Posterior cingulate gyrus (tissue), 11 donors: ENCODE measurements around the gene PHLPP2.
A peak's percentile ranks its signal among the peaks of the same experiment; 100 is the strongest.
"Not testable (repeated sequence)": the region's sequence is repeated elsewhere in the genome, so short reads cannot be mapped to it uniquely, and the experiment has no call there.

Experiments used
- DNase-seq, 10 donors: peaks; one replicate each; pipeline versions ENCODE4 v3.0.0 to v3.0.0-alpha.2; 2020 to 2021; ENCODE audit warnings: mixed read lengths in 3 of 10
- intact Hi-C: fragments of 100-400 bp; cut with DNase I; formaldehyde crosslinking; loops from one replicate; pipeline ENCODE4 v1.15.1; 2023

Gene PHLPP2

DNA sequence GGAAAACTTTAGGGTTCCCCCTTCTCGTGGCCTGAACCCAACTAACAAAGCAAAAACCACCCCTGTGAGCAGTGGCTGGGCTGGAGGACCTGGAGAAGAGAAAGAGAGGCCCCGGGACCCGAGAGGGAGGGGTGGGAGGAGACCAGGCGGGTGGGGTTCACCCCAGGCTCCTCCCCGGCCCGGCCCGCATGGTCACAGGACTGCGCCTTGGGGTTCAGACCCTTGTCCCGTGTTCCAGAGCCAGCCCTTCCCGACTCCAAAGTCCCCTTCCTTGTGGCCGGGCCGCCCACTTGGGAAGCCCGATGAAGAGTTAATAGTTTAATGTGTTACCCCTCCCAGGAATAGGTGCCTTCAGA is 97.7 kb downstream of the PHLPP2 start:
- intact Hi-C loops: no loop called here
- peak in 1 of 10 donors; percentile 67 for DNase-seq

- DNase-seq: peak in 2 of 10 donors; percentile 76 to 82
- intact Hi-C loops: no loop called here
Measured at GRCh38 chr16:71626018-71626857, 98.3 kb downstream of the PHLPP2 start, which contains the start of gene MARVELD3. TSS of gene MARVELD3 (plus strand) at chr16:71626184. CDS start at chr16:71626230, 46 bp downstream.

GRCh38 chr16:71625113-71625850 is 99.2 kb downstream of the PHLPP2 start:
- DNase-seq: peak in 1 of 10 donors; percentile 50
- intact Hi-C loops: no loop called here

DNA sequence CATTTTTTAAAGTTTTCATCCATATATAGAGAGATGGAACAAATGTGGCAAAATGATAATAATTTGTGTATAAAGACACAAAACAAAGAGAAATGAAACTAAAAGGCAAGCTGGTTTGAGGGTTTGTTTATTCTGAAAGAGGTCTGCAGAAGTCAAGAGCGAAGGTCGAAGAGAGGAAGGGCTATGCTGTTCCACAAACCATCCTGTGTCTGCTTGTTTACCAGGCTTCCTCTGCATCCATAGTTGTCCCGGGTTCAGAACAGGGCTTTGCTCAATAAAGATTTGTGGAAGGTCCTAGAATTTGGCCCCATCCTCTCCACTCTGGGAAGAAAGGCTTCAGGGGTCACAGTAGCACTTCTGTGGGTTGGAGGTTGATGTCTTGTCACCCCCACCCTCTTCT is 100.9 kb downstream of the PHLPP2 start:
- DNase-seq: peak in 1 of 10 donors; percentile 1
- intact Hi-C loops: no loop called here

GRCh38 chr16:71622088-71622487 is 102.4 kb downstream of the PHLPP2 start:
- intact Hi-C loops: no loop called here
- DNase-seq: no peak

DNA sequence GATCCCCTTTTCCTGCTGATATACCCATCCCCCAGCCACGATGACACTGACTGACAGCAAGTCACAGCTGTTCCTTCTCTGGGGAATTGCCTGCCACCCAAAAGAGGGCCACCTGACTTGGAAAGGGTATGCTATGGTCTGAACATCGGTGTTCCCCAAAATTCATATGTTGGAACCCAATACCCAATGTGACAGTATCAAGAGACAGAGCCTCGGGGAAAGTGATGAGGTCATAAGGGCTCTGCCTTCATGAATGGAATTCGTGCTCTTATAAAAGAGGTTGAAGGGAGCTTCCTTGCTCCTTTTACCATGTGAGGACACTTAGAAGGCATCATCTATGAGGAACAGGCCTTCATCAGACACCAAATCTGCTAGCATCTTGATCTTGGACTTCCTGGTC is 106.1 kb downstream of the PHLPP2 start:
- intact Hi-C loops: no loop called here

DNA sequence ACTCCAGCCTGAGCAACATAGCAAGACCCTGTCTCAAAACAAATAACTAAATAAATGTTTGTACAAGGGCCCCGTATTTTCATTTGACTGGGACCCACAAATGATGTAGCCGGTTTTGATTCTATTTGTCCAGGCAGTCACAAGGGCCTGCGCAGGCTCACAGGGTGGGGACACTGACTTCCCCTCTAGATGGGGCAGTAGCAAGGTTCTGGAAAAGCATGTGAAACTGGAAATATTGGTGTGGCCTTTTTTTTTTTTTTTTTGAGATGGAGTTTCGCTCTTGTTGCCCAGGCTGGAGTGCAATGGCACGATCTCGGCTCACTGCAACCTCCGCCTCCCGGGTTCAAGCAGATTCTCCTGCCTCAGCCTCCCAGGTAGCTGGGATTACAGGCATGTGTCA is 109.5 kb downstream of the PHLPP2 start:
- intact Hi-C loops: loop anchor here (5.0 kb wide), 1 partner anchor 48 kb away; no protein-coding TSS in a partner anchor
- not testable (repeated sequence) for DNase-seq

More for the DNA sequence above, 106.1 kb downstream of the PHLPP2 start:
- DNase-seq: no peak

GRCh38 chr16:71610936-71611871 is 113.3 kb downstream of the PHLPP2 start:
- peak; percentile 45 to 96 (median 79) for DNase-seq
- intact Hi-C loops: loop anchor here (1.0 to 5.0 kb wide), 2 partner anchors 44 to 199 kb away; no protein-coding TSS in a partner anchor

DNA sequence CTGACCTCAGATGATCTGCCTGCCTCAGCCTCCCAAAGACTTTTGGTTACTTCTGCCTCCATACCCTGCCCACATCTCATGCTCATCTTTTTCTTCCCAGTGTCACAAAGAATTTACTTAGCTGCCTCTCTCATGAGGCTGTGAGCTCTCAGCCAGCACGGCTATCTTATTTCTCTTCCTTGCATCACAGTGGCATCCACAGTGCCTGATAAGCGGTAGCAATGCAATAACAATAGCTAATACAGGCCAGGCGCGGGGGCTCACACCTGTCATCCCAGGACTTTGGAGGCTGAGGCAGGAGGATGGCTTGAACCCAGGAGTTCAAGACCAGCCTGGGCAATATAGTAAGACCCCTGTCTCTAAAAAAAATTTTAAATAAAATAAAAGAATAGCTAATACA is 114.1 kb downstream of the PHLPP2 start:
- DNase-seq: no peak
- intact Hi-C loops: loop anchor here (5.0 kb wide), 1 partner anchor 43 kb away; no protein-coding TSS in a partner anchor

GRCh38 chr16:71609066-71609465 is 115.4 kb downstream of the PHLPP2 start:
- no peak for DNase-seq
- intact Hi-C loops: no loop called here

DNA sequence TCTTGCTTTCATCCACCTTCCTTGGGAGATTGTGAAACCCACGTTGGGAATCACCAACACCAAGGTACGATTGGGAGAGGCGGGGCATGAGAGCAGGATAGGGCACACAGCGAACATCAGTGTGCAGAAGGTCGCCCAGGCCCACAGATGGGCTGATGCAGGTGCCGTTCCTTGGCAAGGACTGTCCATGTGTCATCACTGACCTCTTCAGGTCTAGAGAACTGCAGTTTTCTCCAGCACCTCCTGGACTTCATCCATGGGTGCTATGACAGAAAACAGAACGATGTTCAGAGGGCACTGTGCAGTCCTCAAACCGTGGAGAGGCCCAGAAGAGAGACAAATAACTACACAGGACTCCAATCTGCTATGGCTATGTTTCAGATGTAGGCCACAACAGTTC is 123.7 kb downstream of the PHLPP2 start:
- intact Hi-C loops: no loop called here
- no peak for DNase-seq

DNA sequence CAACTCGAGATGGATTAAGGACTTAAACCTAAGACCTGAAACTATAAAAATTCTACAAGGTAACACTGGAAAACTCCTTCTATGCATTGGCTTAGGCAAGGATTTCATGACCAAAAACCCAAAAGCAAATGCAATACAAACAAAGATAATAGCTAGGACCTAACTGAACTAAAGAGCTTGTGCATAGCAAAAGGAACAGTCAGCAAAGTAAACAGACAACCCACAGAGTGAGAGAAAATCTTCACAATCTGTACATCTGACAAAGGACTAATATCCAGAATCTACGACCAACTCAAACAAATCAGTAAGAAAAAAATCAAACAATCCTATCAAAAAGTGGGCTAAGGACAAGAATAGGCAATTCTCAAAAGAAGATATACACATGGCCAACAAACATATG is 126.1 kb downstream of the PHLPP2 start:
- DNase-seq, intact Hi-C loops: not testable (repeated sequence)

DNA sequence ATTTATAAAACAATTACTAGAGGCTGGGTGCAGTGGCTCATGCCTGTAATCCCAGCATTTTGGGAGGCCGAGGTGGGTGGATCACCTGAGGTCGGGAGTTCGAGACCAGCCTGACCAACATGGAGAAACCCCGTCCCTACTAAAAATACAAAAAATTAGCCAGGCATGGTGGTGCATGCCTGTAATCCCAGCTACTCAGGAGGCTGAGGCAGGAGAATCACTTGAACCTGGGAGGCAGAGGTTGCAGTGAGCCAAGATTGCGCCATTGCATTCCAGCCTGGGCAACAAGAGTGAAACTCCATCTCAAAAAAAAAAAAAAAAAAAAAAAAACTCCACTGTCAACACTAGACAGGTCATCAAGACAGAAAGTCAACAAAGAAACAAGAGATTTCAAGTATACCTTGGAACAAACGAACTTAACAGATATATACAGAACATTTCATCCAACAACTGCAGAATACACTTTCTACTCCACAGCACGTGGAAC is 129.1 kb downstream of the PHLPP2 start:
- intact Hi-C loops, DNase-seq: not testable (repeated sequence)
